HL-60 (cell line): ENCODE measurements around the gene TEX48.

ENCODE experiments used
- DNase-seq, 2 experiments: peaks; one replicate each; pipeline ENCODE4 v3.0.0-alpha.2; 2010 to 2020; ENCODE audit warnings: low read depth in 1 of 2, low spot score in 1 of 2
- H3K27ac ChIP-seq: fragments of 250-450 bp; sonication (Bioruptor Pico); replicated peaks from 2 replicates; pipeline ENCODE4 v1.5.1; 2020; ENCODE audit warnings: mild to moderate bottlenecking, moderate library complexity
- H3K27me3 ChIP-seq: fragments of 250-450 bp; sonication (Bioruptor Pico); 2 replicates; pipeline ENCODE4 v1.5.1; 2021; ENCODE audit warnings: mild to moderate bottlenecking, moderate library complexity; ENCODE audit not compliant: insufficient read depth, poor library complexity, severe bottlenecking
- H3K4me3 ChIP-seq: replicated peaks from 2 replicates; pipeline ENCODE4 v1.5.1; 2011; ENCODE audit warnings: mild to moderate bottlenecking, control low read depth, low read length; ENCODE audit not compliant: insufficient read depth
- GABPA ChIP-seq: IDR thresholded peaks from 2 replicates; pipeline ENCODE4 v1.6.1; 2012; ENCODE audit warnings: low read depth
- POLR2AphosphoS5 ChIP-seq: IDR thresholded peaks from 2 replicates; pipeline ENCODE4 v1.6.1; 2012; ENCODE audit warnings: low read depth
- SPI1 ChIP-seq: IDR thresholded peaks from 2 replicates; pipeline ENCODE4 v1.6.1; 2012; ENCODE audit warnings: low read depth, mild to moderate bottlenecking, borderline replicate concordance
- TF ChIP-seq, protein P1 (sequence below): IDR thresholded peaks from one replicate; pipeline ENCODE4 v1.5.1; 2011; ENCODE audit warnings: low read length, control low read depth, inconsistent platforms; ENCODE audit not compliant: insufficient read depth
- TF ChIP-seq, protein P2 (sequence below): IDR thresholded peaks from 2 replicates; pipeline ENCODE4 v1.6.1; 2012; ENCODE audit warnings: low read depth; ENCODE audit not compliant: insufficient replicate concordance

TEX48 gene

DNA sequence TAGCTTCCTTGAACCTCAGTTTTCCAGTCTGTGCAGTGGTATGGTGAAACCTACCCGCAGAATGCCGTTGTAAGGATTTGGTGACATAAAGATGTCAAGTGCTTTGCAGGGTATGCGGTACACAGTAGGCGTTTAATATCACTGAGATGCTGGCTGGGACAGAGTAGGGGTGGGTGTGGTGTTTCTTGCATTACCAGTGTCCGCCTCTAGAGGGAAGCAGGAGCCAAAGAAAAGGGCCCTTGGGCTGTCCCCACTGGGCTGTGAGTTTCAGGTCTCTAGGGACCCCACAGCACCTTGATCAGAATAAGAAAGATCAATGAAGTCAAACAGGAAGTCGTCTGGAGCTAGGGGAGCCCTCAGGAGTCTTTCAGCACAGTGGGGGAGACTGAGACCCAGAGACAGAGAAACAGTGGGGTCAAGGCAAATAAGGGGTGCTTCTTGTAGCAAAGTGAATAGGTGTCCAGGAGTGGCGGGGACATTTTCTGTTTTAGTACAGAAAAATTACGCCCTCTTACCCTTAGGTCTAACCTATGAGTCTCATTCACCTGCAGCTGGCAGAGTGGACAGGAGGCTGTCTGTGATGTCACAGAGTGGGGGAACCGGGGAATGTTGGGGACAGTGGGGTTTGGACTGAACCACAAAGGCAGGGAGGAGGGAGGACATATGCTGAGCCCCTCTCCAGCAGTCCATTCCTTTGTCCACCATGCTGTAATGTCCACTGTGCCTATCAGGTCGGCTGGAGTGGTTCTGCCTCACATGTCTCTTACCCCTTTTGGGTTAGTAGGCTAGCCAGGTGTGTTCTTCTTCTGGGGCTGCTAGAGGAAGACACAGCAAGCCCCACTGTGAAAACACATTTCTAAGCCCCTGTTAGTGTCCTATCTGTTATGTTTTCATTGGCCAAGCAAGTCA lies 19.7 kb downstream of the TEX48 start:
- Histone ChIP-seq H3K27me3 (peaks cover 6% of the 10 kb centered on the region), H3K27ac (no peak overlapping the region), H3K4me3 (no peak overlapping the region)
- TF ChIP-seq, protein P1, sequence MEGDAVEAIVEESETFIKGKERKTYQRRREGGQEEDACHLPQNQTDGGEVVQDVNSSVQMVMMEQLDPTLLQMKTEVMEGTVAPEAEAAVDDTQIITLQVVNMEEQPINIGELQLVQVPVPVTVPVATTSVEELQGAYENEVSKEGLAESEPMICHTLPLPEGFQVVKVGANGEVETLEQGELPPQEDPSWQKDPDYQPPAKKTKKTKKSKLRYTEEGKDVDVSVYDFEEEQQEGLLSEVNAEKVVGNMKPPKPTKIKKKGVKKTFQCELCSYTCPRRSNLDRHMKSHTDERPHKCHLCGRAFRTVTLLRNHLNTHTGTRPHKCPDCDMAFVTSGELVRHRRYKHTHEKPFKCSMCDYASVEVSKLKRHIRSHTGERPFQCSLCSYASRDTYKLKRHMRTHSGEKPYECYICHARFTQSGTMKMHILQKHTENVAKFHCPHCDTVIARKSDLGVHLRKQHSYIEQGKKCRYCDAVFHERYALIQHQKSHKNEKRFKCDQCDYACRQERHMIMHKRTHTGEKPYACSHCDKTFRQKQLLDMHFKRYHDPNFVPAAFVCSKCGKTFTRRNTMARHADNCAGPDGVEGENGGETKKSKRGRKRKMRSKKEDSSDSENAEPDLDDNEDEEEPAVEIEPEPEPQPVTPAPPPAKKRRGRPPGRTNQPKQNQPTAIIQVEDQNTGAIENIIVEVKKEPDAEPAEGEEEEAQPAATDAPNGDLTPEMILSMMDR, result peak; percentile 77
- TF ChIP-seq, protein P2, sequence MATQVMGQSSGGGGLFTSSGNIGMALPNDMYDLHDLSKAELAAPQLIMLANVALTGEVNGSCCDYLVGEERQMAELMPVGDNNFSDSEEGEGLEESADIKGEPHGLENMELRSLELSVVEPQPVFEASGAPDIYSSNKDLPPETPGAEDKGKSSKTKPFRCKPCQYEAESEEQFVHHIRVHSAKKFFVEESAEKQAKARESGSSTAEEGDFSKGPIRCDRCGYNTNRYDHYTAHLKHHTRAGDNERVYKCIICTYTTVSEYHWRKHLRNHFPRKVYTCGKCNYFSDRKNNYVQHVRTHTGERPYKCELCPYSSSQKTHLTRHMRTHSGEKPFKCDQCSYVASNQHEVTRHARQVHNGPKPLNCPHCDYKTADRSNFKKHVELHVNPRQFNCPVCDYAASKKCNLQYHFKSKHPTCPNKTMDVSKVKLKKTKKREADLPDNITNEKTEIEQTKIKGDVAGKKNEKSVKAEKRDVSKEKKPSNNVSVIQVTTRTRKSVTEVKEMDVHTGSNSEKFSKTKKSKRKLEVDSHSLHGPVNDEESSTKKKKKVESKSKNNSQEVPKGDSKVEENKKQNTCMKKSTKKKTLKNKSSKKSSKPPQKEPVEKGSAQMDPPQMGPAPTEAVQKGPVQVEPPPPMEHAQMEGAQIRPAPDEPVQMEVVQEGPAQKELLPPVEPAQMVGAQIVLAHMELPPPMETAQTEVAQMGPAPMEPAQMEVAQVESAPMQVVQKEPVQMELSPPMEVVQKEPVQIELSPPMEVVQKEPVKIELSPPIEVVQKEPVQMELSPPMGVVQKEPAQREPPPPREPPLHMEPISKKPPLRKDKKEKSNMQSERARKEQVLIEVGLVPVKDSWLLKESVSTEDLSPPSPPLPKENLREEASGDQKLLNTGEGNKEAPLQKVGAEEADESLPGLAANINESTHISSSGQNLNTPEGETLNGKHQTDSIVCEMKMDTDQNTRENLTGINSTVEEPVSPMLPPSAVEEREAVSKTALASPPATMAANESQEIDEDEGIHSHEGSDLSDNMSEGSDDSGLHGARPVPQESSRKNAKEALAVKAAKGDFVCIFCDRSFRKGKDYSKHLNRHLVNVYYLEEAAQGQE, result no peak
- DNase-seq, result peak in 1 of 2 experiments; percentile 40

DNA sequence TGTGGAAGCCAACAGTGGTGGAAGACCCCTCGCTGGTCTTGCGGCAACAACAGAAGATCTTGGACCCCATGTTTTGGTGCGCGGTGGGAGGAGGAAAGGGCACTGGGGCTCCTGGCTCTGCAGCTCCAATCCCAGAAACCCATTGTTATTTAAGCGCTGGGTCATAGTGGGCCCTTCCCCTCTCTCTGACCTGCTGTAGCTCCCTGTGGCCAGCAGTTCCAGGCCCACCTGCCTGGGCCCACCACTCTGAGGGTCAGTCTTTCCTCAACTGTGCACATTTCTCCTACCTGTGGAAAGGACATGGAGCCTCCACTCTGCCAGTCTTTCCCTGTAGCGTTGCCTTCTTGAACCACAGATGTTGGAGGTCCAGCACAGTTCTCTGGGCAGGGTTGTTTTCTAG lies 24.3 kb downstream of the TEX48 start, which contains the start of gene TEX53:
Gene TEX53, minus strand, starts transcription at position 101 of the 400 bp plus-strand sequence. Its CDS starts 31 bp downstream, at position 70.
- DNase-seq, result no peak

DNA sequence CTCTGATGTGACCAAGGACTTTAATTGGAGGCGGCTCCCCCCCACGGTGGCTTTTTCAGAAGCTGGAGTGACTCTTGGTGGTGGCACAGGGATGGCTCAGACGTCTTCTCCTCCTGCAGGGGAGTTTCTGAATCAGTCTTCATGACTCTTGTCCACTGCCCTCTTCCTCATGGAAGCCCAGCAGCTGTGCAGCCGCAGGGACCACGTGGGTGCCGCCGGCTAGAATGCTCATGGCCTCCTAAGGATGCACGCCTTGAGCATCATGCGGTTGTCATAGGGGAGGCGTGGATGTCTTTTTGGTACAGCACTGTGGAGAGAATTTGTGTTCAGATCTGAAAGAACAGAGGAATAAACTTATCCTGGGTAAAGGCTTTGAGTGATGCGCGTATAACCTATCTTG lies 25.7 kb downstream of the TEX48 start:
- no peaks in the 10 kb centered on the region for H3K27me3 ChIP-seq
- DNase-seq, result no peak
- TF ChIP-seq GABPA, result no peak
- TF ChIP-seq, protein P1, result no peak
- no peak for TF ChIP-seq POLR2AphosphoS5
- TF ChIP-seq, protein P2, result no peak
- no peak for TF ChIP-seq SPI1
- H3K27ac ChIP-seq, result no peak overlapping the region
- no peak overlapping the region for H3K4me3 ChIP-seq

More for the DNA sequence above, 24.3 kb downstream of the TEX48 start, which contains the start of gene TEX53:
- H3K4me3 ChIP-seq, result no peak within 1 kb of the TSS
- TF ChIP-seq GABPA, result no peak
- TF ChIP-seq, protein P2, result no peak
- no peak for TF ChIP-seq POLR2AphosphoS5
- TF ChIP-seq, protein P1, result no peak
- TF ChIP-seq SPI1, result no peak
- H3K27ac ChIP-seq, result no peak within 1 kb of the TSS
- peaks cover 2% of the 10 kb centered on the region for H3K27me3 ChIP-seq
